ENCODE measurements around the gene HAPSTR1.

DNA sequence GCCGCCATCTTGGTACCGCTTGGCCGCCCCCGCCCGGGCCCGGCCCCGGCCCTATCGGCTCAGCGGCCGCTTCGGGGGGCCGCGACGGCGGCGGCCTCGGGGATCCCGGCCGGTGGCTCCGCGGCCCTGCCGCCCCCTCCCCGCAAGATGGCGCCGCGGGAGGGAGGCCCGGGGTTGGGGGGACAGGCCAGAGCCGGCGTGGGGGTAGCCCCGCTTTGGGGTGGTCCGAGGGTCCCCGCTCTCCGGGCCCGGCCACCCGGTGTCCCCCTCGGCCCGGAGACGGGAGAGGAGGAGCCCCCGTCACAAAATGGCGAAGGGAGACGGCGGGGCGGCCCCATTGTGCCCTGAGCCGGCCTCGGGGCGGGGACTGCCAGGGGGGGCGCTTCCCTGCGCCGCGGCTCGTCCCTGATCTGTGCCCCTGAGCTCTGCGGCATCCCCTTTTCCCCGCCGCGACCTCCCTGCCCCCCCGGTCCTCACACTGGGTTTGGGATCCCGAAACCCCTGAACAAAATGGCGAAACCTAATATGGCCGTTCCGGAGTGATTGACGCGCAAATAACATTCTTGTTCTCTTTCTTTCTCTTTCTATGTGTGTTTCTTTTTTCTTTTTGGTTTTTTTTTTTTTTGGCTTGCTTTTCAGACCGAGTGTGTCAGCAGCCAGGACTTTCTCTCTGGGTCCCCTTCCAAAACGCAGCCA is 986 bp downstream of the HAPSTR1 start:
- TF ChIP-seq POLR2A (IDR thresholded peaks at IDR 0.05) (no peak), POLR2AphosphoS5 (IDR thresholded peaks at IDR 0.05) (peak in 2 of 3 donors; percentile 35 to 71)

Measured in spleen (tissue), 3 donors.